NCI-H748 (cell line): Measurements from ENCODE around the gene OR2S2.
"Not testable (repeated sequence)": the region's sequence is repeated elsewhere in the genome, so short reads cannot be mapped to it uniquely, and the experiment has no call there.

Experiments used
- DNase-seq: peaks from one replicate; lab custom pipeline; 2025; ENCODE audit not compliant: unreplicated experiment; lab: John Stamatoyannopoulos, UW

OR2S2 gene

DNA sequence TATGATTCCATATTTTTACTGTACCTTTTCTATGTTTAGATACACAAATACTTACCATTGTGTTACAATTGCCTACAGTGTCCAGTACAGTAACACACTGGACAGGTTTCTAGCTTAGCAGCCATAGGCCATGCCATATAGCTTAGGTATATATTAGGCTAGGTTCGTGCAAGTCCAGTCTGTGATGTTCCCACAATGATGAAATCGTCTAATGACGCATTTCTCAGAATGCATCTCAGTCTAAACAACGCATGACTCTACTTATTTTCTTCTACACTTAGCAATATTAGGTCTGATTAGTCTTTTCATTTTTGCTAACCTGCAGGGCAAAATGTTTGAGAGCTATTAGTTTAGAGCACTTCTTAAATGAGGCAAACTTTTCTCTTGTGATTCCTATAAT lies 22.7 kb downstream of the OR2S2 start:
- DNase-seq = no peak

DNA sequence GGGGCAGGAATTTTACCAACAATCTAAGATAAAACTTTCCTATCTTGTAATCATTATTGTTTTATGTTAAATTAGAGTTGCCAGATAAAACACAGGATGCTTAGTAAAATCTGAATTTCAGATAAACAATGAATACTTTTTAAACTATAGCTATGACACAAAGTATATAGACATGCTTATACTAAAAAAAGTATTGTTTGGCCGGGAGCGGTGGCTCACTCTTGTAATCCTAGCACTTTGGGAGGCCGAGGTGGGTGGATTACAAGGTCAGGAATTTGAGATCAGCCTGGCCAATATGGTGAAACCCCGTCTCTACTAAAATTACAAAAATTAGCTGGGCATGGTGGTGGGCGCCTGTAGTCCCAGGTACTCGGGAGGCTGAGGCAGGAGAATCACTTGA lies 23.9 kb downstream of the OR2S2 start:
- DNase-seq = not testable (repeated sequence)

DNA sequence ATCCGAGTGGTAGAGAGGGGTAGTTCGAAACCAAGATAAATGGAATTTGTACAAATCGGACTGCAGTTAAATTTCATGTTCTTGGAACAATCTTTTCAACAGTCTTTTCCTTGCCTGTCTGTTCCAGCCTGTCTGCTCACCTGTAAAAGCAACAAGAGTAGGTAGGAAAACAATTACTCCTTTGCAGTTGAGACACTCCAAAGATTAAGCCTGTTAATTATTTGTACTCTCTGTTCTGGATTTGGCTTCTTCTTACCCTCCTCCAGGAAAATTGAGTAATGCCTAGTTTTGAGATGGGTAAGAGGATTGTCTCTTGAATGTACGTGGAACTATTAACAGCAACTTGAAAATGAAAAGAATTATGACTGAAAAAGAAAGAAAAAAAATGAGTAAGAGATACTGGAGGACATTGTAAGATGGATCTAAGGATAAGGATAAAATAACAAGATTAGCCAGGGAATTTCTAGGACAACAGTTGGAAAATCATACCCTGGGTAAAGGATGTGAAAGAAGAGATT lies 24.3 kb downstream of the OR2S2 start:
- no peak for DNase-seq

DNA sequence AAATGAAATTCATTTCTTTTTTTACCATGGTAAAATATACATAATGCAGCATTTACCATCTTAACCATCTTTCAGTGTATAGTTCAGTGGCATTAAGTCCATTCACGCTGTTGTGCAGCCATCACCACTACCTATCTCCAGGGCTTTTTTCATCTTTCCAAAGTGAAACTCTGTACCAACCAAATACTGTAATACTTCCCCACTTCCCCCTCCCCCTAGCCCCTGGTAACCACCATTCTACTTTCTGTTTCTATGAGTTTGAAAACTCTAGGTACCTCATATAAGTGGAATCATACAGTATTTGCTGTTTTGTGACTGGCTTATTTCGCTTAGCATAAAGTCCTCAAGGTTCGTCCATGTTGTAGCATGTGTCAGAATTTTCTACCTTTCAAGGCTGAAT lies 25.2 kb downstream of the OR2S2 start:
- DNase-seq = no peak

DNA sequence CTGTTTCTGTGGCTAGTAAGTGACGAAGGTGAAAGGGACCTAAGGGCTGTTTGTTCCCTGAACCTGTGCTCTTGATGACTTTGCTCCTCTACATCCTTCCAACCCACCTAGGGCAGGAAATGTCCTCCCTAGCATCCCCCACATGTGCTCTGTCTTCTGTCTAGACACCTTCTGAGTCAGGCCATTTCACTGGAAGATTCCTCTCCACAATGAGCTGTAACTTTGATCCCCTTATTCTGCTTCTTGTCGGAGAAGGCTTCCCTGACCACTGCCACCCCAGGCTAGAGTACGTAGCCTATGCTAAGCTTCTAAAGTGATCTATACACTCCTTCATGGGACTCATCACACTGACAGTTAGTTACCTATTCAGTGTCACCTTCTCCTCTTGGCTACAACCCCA lies 27.0 kb downstream of the OR2S2 start:
- no peak for DNase-seq

DNA sequence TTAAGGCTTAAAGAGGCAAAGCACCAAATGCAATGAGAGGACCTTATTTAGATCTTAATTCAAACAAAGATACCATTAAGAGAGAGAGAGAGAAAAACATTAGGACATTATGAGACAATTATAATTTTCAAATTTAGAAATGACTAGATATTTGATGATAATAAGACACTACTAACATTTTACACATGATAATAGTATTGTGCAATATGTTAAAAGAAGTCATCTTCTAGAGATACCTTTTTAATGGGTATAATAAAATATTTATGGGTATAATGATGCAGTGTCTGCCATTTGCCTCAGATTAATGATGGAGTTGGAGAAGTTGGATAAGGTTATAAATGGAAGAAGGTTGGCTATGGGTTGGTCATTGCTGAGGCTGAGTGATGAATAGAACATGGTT lies 27.4 kb downstream of the OR2S2 start:
- no peak for DNase-seq

DNA sequence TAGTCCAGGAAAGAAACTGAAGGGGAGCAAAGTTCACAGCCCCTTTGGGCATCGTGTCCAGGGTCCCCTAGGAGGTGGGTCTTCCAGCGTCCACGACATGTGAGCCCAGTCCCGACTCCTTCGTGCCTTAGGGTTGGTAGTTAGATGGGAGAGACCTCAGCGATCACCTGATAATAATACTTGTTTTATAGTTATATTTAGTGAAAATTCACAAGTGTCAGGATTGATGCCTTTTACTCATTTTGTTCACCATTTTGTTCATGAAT lies 28.6 kb downstream of the OR2S2 start:
- DNase-seq = no peak

DNA sequence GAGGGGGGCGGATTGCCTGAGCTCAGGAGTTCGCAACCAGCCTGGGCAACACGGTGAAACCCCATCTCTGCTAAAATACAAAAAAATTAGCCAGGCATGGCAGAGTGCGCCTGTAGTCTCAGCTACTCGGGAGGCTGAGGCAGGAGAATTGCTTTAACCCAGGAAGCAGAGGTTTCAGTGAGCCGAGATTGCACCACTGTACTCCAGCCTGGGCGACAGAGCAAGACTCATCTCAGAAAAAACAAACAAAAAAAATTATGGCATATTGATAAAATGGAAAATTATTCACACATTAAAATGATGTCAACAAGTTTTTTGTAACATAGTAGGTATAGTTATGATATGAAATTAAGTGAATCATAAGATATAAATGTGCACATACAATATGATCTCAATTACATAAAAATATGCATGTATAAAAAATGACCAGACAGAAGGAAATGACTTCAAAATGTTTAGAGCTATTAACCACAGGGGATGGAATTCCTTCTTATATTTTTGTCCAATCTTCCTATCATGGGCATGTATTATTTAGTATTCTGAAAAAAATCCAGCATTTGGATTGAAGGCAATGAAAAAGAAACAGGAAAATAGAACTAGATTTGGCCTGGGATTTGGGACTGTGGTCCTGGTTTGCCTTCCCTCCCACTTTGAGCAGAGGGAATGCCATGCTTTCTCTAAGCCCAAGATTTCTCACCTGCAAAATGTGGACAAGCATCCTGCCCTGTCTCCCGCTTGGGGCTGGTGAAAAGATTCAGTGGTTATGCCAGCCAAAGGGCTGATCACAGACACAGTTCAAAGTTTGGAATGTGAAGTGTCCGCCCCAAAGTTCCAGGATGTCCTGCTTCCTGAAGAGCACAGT lies 29.1 kb downstream of the OR2S2 start:
- DNase-seq = no peak

DNA sequence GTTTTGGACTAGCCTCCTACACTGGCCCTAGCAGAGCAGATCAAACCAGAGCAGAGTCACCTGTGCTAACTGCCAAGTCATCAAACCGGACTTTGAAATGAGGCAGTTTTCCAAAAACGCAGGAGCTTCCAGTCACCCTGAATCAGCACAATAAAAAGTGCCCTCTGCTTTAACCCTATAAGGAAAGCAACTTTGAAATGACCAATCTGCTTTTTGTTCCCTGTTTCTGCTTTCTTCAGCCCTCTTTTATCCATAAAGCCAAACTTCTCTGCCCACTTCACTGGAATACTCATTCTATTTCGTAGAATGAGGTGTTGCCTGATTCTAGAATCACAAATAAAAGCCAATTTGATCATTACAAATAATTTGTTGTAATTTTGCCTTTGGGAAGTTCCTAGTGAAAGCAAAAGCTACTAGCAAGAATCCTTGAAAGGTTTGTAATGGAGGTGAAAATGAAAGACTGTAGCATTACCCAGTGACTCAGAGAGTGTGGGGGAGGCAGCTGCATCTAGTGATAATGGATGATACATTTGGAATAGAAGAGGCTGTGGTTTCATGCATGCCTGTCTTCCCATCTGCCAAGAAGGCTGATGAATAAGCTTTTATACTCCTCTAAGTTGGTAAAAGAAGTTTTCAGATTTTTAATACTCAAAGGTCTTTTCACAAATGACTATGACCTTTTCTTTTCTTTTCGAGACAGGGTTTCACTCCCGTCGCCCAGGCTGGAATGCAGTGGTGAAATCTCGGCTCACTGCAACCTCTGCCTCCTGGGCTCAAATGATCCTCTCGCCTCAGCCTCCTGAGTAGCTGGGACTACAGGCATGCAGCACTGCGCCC lies 33.8 kb downstream of the OR2S2 start:
- no peak for DNase-seq

DNA sequence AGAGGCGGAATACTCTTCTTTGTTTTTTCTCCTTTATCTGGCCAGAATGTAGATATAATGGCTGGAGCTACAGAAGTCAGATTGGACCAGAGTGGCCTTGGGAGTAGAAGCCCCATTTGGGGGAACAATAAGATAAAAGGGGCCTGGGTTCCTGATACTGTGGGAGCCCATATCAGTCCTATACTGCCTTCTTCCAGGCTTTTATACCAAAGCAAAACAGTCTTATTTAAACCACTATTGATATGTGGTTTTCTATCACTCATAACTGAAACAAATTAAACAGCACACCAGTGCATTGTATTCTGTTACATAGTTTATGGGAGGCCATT lies 34.4 kb downstream of the OR2S2 start:
- DNase-seq = no peak

DNA sequence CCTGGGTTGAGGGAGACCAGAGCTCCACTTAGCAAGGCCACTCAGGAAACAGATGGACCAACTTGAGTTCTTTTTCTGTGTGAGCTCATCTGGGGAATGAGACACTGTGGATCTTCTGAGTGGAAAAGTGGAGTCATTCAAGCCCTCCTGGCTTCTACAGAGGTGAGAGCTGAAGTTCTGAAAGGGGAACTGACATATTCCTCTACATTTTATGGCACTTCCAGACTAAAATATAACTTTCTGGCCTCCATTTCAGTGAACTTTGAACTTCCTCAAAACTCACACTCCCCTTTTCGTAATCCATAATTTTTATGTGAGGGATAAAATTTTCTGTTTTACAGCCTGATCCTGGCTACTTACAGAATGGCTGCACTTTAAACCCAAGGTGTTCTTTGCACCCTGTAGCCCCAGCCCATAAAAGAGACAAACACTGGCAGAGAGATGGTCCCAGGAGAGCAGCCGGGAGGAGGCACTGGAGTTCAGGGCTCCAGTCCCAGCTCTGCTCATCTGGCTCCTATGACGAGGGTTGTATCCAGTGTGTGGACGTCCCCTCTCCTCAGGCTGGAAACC lies 37.8 kb downstream of the OR2S2 start:
- DNase-seq = no peak

DNA sequence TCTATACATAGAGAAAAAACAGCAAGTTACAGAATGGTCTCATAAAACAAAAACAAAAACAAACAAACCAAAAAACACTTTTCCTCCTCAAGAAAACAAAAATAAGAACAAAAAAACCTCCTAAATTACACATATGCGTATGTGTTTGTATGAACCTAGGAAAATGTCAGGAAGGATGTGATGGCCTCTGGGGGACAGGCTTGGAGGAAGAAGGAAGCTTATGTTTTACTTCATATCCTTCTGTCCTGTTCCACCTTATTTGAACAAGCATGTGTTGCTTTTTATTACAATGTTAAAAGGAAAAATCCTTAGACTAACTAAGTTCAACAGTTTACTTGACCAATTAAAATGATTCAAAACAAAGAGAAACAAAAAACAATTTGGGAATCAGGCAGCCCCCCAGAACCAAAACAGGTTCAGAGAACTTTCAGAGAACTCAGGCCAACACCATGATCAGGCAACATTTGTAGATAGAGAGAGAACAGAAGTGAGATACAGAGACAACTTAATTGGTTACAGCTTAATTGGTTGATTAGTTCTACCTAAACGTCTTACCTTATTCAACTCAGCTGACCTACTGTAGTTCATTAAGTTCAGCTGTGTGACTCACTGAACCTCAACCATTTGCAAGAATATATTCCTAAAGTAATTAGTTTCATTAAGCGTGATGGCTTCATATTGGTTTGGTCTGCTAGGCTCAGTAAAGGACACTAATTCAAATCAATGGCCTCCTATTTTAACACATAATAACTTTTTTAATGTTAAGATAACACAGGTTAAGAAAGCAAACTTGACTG lies 38.5 kb downstream of the OR2S2 start:
- DNase-seq = no peak

DNA sequence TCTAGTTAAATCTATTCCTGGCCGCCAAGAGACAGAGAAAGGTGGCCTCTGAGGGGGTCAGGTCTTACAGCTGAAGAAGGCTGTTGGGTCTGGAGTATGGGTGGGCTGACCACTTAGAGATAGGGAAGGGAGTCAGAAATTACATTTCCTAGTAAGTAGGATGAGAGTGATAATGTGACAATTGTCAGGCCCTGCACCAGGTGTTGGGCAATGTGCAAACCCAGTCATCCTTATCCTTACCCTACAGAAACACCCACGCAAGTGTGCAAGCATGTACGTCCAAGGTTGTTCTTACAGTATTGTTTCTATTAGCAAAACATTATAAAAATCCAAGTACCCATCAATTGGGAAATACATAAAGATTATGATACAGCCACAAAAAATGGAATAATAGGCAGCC lies 39.2 kb downstream of the OR2S2 start:
- no peak for DNase-seq

DNA sequence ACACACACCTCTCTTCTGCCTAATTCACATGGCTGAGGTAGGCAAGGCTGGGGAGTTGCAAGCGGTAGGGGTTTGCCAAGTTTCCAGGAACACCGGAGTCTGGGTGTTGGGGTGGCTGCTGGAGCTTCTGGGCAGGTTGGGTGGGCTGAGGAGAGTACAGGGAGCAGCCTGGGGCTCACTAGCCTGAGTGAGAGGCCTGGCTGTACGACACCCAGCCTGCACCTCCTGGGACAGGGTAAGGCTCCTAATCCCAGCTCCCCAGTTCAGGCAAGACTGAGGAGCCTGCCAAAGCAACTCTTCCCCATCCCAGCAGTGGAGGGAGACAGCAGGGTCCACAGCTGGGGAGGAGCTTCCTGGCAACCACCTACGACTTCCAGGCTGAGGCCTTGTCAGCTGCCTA lies 40.7 kb downstream of the OR2S2 start:
- no peak for DNase-seq

DNA sequence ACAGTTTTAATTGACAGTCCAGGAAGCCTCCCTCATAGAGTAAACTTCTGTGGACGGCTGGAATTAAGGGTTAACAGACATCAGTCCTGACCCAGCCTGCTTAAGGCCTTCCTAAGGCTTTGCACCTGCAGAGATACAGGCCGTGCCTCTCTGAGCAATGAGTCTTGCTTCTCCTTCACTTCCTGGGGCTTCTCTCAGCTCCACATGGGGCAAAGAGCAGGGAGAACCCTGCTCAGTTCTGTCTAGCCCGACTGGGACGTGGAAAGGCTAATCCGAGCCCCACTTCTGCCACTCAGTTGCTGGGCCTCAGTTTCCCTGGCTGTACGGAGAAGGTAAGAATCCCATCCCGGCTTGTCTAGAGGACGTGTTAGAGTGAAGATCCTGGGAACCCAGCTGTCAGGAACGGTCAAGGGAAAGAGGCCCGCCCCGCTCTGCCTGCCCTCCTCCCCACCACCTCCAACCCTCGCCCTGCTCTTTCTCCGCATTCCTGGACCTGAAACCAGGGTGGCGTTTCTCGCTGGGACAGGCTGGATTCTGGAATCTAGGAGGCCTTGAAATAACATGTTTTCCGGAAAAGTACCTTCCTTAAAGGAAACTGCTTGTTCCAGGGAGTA lies 42.2 kb downstream of the OR2S2 start:
- no peak for DNase-seq

DNA sequence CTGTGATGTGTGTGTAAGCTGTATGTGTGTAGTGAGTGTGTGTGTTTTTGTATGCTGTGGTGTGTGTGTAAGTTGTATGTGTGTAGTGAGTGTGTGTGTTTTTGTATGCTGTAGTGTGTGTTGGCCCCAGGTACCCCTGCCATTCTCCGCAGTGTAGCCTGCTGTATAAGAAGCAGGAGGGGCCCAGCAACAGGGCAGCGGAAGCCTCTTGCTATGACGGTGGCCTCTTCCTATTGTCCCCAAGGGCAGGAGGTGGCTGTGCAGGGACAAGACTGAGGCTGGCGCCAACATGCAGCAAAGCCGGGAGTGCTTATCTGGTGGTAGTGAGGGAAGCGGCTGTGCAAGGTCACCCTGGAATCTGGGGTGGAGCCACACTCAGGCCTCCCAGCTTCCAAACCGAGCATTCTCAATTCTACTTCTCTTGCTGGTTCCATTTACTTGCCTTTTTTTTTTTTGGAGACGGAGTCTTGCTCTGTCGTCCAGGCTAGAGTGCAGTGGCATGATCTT lies 43.6 kb downstream of the OR2S2 start:
- DNase-seq = no peak

DNA sequence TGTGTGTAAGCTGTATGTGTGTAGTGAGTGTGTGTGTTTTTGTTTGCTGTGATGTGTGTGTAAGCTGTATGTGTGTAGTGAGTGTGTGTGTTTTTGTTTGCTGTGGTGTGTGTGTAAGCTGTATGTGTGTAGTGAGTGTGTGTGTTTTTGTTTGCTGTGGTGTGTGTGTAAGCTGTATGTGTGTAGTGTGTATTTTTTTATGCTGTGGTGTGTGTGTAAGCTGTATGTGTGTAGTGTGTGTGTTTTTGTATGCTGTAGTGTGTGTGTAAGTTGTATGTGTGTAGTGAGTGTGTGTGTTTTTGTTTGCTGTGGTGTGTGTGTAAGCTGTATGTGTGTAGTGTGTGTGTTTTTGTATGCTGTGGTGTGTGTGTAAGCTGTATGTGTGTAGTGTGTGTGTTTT lies 44.5 kb downstream of the OR2S2 start:
- DNase-seq = not testable (repeated sequence)

DNA sequence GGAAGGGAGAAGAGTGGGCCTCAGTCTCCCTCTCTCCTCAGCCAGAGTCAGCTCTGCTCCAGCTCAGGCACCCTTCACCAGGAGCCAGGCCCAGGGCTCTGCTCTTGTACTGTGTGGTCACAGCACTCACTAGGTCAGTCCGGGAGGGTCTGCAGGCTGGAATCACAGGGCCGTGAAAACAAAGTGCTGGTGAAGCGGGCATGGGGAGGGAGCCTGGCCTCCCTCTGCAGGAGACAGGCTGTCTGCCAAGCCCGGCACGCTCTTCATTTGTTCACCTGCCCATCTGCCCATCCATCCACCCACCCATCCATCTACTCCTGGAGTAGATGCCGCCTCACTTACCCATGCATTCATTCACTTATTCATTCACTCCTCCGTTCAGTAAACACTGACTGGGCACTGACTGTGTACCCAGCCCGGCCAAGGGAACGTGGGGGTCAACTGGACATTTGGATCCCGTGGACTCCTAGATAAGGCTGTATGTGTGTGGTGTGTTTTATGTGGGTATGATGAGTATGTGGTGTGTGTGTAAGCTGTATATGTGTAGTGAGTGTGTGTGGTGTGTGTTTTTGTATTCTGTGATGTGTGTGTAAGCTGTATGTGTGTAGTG lies 45.1 kb downstream of the OR2S2 start:
- no peak for DNase-seq

DNA sequence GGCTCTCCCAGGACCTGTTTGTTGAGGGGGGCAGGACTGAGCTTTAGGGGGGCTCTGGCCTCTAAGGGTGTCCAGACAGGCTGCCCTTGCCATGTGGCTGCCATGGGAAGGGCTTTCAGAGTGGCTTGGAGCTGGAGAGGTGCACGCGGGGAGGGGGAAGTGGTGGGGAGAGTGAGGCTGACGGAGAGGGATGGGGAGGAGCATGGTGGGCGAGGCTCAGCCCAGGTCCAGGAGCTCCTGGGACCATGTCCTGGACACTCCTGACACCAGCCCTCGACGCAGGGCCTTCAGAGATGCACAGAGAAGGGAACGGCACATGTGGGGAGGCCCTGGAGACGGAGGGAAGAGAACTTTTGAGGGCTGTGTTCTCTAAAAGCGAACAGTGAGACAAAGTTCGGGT lies 46.3 kb downstream of the OR2S2 start:
- DNase-seq = no peak

DNA sequence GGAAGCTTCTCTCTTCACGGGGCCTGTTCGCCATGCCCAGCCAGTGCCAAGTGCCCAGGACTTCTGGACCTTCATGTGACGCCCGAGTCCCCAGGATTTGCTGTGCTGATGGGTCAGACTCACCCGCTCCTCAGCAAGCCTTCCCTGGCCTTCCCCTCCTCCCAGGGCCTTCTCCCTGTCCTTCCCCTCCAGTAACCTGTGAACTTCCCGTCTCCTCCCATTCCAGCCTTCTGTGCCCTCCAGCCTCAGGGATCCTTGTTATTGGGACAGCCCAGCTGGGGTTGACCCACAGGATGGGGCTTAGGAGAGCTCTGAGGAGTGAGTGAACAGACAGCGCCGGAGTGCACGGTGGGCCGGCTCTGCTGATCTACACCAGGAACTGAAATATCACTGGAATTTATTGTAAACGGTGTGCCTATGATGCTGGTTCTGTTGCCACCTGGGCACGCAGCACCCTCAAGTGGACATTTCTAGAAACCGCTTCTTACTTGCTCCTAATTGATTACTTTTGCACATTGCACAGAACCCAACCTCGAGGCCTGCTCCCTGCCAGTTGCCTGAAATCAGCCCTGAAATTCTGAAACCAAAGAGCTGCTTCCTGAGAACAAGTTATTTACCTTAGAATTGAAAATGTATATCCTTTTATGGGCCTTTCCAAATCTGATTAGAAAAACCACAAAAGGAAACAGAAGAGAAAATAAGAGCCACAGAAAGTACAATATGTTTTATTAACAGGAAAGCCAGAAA lies 47.2 kb downstream of the OR2S2 start:
- DNase-seq = peak; percentile 53
